Kidney epithelial cell (primary cell): ENCODE measurements around the gene BTBD7. TPM values are rescaled to one million over a fixed set of nuclear protein-coding genes. Genes with fewer than 3 reads are reported as not detected.

Source experiments
- DNase-seq: peaks from one replicate; pipeline ENCODE4 v3.0.0-alpha.2; 2010; ENCODE audit warnings: low read depth
- H3K27me3 ChIP-seq: 2 replicates; pipeline ENCODE4 v1.6.0; 2011; ENCODE audit warnings: low read length; ENCODE audit not compliant: control insufficient read depth, insufficient read depth
- H3K36me3 ChIP-seq: 2 replicates; pipeline ENCODE4 v1.5.1; 2011; ENCODE audit warnings: low read length; ENCODE audit not compliant: control insufficient read depth, insufficient read depth
- H3K4me3 ChIP-seq: 2 replicates; pipeline ENCODE4 v1.5.1; 2011; ENCODE audit warnings: low read depth, mild to moderate bottlenecking, control low read depth, low read length
- CTCF ChIP-seq: IDR thresholded peaks from 2 replicates; pipeline ENCODE4 v1.5.1; 2011; ENCODE audit warnings: mild to moderate bottlenecking, moderate library complexity, low read length, control low read depth, inconsistent platforms; ENCODE audit not compliant: insufficient read depth, poor library complexity, severe bottlenecking
- total RNA-seq: library from RNA; depleted of rRNA; stranded (reverse); fragments of >200 nt; gene quantifications from 2 replicates; pipeline ENCODE4 v1.2.3, GENCODE V29; 2015

The BTBD7 gene
- total RNA-seq, 1 donor from 2014 or later, result 29.6 TPM

- TF ChIP-seq CTCF, result no peak
Measured at GRCh38 chr14:93299416-93299815, 33.4 kb downstream of the BTBD7 start.

GRCh38 chr14:93295541-93296220, 37.2 kb downstream of the BTBD7 start:
- DNase-seq, result no peak
- Histone ChIP-seq H3K36me3 (no peaks in the 10 kb centered on the region), H3K4me3 (no peak overlapping the region), H3K27me3 (no peaks in the 10 kb centered on the region)
- no peak for TF ChIP-seq CTCF

More at GRCh38 chr14:93299416-93299815, 33.4 kb downstream of the BTBD7 start:
- no peak for DNase-seq
- no peaks in the 10 kb centered on the region for H3K27me3 ChIP-seq
- no peaks in the 10 kb centered on the region for H3K36me3 ChIP-seq
- H3K4me3 ChIP-seq, result no peak overlapping the region

- Histone ChIP-seq H3K4me3 (no peak overlapping the region), H3K27me3 (no peaks in the 10 kb centered on the region), H3K36me3 (no peaks in the 10 kb centered on the region)
- peak; percentile 92 for DNase-seq
- no peak for TF ChIP-seq CTCF
Measured at GRCh38 chr14:93286212-93286890, 46.5 kb downstream of the BTBD7 start.

GRCh38 chr14:93285044-93285443, 47.8 kb downstream of the BTBD7 start:
- no peak overlapping the region for H3K4me3 ChIP-seq
- no peaks in the 10 kb centered on the region for H3K36me3 ChIP-seq
- peak; percentile 34 for DNase-seq
- TF ChIP-seq CTCF, result no peak
- no peaks in the 10 kb centered on the region for H3K27me3 ChIP-seq

GRCh38 chr14:93281937-93282336, 50.9 kb downstream of the BTBD7 start:
- Histone ChIP-seq H3K36me3 (peaks cover 1% of the 10 kb centered on the region), H3K4me3 (no peak overlapping the region), H3K27me3 (no peaks in the 10 kb centered on the region)
- no peak for TF ChIP-seq CTCF
- DNase-seq, result no peak
